Forelimb muscle (tissue), 1 donor: ENCODE results near the gene DEF6. TPM values are rescaled to one million over a fixed set of nuclear protein-coding genes. Genes with fewer than 3 reads are reported as not detected.
"Not testable (repeated sequence)": the region's sequence is repeated elsewhere in the genome, so short reads cannot be mapped to it uniquely, and the experiment has no call there.

ENCODE experiments used
- DNase-seq: peaks from one replicate; pipeline ENCODE4 v3.0.0-alpha.2; 2013; ENCODE audit warnings: low read depth
- polyA plus RNA-seq: library from polyadenylated mRNA; unstranded; fragments of 120-200 nt; gene quantifications from one replicate; pipeline ENCODE4 v1.2.1, GENCODE V29; 2013; ENCODE audit not compliant: insufficient read length

Gene DEF6
- polyA plus RNA-seq, 1 donor: 4.9 TPM

DNA sequence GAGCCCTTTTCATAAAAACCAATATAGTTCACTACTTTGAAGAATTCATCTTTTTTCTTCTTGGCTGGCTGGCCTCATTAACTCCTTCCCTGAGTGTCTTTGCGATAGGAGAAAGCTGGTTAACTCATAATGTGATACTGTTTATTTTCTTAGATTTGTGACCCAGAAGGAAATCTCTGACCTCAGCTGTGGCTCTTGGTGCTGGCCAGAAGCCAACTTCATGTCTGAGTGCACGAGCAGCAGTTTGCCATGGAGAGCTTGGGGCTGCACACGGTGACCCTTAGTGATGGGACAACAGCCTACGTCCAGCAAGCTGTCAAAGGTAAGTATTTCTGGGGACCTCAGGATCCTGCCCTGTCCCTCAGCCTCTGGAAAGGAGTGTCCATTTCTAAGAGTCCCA, 16.7 kb upstream of the DEF6 start:
- no peak for DNase-seq

DNA sequence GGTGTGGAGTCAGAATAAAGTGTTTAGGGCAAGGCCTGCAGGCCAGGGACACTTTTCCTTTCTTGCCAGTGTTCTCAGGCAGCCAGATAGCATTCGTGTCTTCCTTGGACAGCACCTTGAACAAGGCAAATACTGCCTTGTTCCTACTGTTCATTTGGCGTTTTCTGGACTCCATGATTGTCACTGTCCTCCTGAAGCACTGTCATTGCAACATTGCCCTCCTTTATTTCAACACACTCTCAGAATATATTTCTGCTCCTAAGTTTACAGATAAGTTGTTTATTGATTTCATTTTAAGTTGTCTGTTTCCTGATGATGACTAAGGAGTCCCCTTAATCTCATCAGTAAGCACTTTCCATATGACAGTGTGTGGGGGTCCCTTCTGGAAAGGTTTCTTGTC, 15.1 kb upstream of the DEF6 start:
- DNase-seq: no peak

DNA sequence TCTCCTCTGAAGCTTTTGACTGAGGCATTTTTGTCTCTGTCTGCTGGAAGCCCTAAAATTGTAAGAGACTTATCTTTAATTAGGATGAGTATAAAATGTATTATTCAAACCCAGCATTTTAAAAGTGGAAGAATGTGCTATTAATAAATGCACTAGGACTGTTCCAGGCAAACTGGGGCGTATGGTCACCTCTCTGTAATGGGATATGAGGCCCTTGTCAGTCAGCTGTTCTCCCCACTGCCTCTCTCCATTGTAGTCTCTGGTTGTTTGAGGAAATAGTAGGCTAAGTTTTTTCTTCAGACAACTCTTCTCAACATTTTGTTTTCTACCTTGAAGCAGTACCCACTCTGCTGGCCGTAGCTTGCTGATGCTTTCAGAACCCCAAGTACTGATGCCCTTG, 14.3 kb upstream of the DEF6 start:
- no peak for DNase-seq

DNA sequence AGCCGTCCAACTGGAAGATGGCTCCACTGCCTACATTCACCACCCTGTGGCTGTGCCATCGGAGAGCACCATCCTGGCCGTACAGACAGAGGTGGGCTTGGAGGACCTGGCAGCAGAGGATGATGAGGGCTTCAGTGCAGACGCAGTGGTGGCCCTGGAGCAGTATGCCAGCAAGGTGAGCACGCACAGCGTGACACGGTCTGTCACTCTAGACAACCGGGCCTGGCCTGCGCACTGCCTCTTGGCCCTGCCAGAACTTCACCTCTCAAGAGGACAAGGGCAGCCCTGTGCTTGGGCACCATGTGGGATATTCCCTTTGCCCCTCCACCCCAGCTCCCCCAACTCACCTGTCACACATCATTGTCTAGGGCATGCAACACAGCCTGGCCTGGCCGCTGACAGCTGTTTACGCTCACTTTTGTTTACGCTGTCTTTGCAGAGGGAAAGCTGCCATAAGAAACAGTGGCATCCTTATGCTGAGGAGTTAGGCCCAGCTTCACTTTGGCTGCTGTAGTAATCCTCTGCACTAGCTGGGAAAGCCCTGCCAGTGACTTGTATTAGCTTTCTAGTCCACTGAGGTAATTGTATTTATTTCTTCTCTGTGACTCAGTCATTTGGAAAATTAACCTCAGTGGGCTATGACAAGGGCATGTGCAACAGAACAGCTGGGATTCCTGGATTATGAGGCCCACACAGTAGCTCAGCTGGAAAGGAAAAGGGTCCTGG, 9.8 kb upstream of the DEF6 start:
- DNase-seq: no peak

- DNase-seq: no peak
These were observed 8.8 kb upstream of the DEF6 start for GRCh38 chr6:35288834-35289233.

GRCh38 chr6:35291491-35291890, 6.1 kb upstream of the DEF6 start:
- DNase-seq: no peak

GRCh38 chr6:35292494-35292893, 5.1 kb upstream of the DEF6 start:
- no peak for DNase-seq

- no peak for DNase-seq
These were observed 3.9 kb upstream of the DEF6 start for GRCh38 chr6:35293681-35294080.

DNA sequence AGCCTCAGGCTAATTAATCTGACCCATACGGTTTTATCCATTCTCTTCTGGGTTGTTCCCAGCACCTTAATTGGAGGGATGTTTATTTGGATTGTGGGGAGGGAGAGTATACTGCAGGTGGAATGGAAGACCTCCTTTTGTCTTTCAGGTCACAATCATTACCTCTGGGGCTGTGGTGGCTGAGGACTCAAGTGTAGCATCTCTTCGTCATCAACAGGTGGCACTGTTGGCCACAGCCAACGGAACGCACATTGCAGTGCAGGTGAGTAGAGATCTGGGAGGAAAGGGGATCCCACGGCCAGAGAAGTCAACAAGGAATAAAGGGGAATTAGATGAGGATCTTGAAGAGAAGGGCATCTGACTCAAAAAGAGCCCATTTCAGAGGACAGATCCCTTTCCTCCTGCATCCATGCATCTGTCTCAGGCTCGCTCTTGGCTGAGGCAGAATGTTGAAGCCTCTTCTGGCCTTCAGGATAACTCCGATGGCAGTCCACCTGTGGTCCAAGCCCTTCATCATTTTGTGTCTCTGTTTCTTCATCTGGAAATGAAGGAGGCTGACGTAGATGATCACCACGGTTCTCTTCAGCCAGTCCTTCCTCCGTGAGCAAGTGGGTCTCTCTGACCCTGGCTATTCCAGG, 3.2 kb upstream of the DEF6 start:
- DNase-seq: no peak

DNA sequence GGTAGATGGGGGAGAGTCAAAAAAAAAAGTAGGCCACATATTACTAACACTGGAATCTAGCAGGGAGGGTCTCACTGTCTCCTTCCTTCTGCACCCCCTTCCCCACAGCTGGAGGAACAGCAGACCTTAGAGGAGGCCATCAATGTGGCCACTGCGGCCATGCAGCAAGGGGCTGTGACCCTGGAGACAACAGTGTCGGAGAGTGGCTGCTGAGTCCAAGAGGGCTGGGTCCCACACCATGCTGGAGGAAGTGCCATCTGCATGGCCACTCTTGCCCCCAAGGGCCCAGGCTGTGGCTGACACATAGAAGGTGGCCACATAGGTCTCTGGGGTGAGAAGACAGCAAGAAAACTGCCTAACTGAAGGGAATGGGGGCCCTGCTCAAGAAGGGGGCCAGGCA, 2.6 kb upstream of the DEF6 start:
- no peak for DNase-seq

DNA sequence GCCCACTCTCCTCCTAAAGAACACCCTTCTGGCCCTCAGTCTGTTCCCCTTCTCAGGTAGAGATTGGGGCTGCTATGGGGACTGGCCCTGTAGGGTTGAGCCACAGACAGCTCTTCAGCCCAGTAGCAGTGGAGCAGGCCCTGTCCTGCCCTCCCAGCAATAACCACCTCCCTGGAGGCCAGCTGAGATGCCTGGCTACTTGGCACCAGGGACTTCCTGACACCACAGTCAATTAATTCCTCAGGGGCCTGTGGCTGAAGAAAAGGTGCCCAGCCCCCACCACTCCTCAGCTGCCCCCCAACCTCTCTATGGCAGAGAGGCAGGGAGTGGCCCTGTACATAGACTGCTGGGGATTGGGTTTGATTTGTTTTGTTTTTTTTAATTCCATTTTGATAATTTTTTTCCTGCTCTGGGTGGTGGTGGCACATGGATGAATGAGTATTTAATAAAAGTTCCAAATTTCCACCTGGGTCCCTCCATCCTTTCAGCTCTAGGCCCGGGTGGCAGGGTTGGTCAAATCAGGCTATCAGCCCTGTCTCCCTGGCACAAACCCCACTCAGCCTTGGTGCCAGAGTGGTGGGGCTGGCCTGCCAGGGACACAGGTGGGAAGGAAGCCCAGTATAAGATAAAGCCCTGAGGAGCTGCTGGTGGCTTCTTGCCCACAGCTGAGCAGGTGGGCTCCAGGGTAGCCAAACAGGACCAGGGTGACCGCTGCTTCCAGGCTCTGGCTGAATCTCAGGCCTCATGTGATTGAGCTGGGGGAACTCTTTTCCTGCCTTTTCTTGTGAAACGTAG, 1.9 kb upstream of the DEF6 start:
- no peak for DNase-seq

GRCh38 chr6:35296931-35297600, 552 bp upstream of the DEF6 start:
- no peak for DNase-seq

GRCh38 chr6:35298625-35299140, 1.1 kb downstream of the DEF6 start:
- no peak for DNase-seq

- no peak for DNase-seq
These were observed 2.1 kb downstream of the DEF6 start for GRCh38 chr6:35299674-35300073.

DNA sequence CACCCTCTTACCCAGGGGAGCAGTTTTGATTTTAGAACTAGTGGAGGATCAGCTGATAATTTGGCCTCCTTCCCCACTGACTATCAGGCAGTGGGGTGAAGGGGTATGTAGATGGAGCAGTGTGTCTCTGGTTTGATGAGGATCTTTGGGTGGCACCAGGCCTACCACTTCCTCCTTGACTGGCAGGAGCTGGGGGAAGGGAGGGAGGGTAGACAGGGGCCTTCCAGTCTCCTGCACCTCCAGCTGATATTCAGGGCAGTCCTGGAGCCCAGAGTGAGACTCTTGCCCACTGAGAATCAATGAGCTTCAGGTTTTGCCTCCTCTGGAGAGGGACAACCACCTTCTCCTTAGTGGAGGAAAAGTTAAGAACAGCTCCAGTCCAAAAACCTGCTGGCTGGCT, 3.2 kb downstream of the DEF6 start:
- DNase-seq: no peak

DNA sequence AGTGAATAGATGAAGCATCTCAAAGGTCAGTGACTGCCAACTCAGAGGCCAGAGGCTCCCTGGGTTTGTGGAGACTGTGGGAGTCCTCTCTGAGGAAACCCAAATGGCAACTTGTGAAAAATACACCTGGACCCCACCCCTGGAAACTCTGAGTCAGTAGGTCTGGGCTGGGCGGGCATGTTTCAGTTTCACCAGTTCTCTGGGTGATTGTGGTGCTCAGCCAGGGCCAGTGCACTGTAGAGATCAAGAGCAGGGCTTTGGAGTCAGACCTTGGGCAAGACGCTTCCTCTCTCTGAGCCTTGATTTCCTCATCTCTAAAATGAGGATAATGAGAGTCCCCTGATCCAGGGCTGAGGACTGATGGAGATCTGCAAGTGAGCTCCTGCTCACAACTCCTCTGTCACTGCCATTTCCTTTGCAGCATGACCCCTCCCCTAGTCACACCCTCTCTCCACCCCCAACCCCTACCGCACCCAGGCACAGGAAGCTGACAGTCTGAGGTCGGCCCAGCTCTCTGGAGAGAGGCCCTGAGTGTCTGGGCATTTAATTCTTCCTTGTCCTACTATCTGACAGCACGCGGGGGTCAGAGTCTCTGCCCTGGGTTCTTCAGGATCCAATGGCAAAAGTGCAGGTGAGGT, 5.1 kb downstream of the DEF6 start:
- DNase-seq: no peak

- DNase-seq: no peak
These were observed 6.7 kb downstream of the DEF6 start for GRCh38 chr6:35304299-35304698.

GRCh38 chr6:35305117-35305516, 7.5 kb downstream of the DEF6 start:
- no peak for DNase-seq

DNA sequence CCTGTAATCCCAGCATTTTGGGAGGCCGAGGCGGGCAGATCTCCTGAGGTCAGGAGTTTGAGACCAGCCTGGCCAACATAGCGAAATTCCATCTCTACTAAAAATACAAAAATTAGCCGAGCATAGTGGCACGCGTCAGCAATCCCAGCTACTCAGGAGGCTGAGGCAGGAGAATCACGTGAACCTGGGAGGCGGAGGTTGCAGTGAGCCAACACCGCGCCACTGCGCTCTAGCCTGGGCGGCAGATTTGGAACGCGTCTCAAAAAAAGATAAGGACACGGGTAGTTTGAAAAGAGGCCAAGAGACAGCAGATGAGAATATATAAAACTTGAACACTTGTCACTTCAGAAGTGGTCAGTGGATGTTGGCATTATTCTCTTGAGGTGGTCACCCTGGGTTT, 9.5 kb downstream of the DEF6 start:
- not testable (repeated sequence) for DNase-seq

GRCh38 chr6:35308543-35308942, 10.9 kb downstream of the DEF6 start:
- not testable (repeated sequence) for DNase-seq

DNA sequence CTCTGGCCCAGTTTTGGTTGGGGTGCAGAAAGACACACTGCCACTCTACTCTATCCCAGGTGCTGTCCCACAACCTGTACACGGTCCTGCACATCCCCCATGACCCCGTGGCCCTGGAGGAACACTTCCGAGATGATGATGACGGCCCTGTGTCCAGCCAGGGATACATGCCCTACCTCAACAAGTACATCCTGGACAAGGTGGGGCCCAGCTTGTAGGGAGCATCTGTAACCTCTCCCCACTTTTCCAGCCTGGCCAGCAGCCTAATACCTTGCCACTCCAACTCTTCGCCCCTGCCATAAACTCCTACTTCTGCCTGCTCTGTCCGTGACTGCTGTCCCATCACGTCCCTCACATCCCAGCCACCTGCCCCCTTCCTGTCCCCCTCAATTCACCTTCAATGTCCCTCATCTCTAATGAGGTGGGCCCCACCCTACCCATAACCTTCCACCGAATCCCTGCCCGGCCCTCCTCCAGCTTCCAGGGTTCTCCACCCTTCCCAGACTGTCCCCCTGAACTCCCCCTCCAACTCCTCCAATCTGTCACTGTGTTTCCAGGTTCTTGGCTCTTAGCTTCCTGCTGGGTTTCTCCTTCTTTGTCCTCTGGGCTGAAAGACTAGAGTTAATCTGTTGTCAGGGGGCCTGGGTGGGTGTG, 12.1 kb downstream of the DEF6 start:
- no peak for DNase-seq
